ENCODE results near the gene TLR10.

TLR10 gene

GRCh38 chr4:38821739-38822138 lies 38.9 kb upstream of the TLR10 start:
- DNase-seq (ENCODE audit: low spot score), result no peak
- TF ChIP-seq, protein P1, sequence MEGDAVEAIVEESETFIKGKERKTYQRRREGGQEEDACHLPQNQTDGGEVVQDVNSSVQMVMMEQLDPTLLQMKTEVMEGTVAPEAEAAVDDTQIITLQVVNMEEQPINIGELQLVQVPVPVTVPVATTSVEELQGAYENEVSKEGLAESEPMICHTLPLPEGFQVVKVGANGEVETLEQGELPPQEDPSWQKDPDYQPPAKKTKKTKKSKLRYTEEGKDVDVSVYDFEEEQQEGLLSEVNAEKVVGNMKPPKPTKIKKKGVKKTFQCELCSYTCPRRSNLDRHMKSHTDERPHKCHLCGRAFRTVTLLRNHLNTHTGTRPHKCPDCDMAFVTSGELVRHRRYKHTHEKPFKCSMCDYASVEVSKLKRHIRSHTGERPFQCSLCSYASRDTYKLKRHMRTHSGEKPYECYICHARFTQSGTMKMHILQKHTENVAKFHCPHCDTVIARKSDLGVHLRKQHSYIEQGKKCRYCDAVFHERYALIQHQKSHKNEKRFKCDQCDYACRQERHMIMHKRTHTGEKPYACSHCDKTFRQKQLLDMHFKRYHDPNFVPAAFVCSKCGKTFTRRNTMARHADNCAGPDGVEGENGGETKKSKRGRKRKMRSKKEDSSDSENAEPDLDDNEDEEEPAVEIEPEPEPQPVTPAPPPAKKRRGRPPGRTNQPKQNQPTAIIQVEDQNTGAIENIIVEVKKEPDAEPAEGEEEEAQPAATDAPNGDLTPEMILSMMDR (IDR thresholded peaks at IDR 0.05; ENCODE audit: extremely low read depth, insufficient read depth, missing control alignments), result no peak
- in situ Hi-C loops (cut with MboI; ENCODE audit: low pct_unique_long_range_greater_than_20kb, low sequenced_read_pairs, unreplicated experiment), result no loop called here

DNA sequence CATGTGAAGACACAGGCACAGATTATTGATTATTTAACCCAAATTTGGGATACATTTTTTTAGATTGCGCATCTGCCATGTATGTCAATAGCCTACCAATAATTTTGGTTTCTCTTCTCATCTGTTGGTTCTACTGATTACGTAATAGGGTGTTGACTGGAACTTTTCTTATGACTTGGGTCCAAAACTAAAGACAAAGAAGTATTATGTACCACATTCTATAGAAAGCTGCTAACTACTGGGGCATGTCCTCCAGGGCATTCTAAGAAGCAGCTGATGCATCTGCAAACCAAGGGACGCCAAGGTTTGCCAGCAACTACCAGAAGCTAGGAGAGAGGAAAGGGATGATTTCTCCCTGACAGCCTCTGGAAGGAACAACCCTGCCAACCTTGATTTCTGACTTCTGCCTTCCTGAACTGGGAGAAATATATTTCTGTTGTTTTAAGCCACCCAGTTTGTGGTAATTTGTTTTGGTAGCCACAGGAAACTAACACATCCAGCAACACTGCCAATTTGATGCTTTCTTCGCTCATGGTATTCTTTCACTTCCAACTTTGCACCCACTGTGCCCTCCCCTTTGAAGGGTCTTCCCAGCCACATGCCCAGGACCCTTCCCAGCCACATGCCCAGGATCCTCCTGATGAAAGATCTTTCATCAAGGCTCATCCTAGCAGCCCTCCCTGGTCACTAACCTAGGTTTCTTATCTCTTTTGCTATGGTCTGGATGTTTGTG lies 37.7 kb upstream of the TLR10 start:
- in situ Hi-C loops (cut with MboI; ENCODE audit: low pct_unique_long_range_greater_than_20kb, low sequenced_read_pairs, unreplicated experiment), result no loop called here
- TF ChIP-seq, protein P1 (IDR thresholded peaks at IDR 0.05; ENCODE audit: extremely low read depth, insufficient read depth, missing control alignments), result no peak
- DNase-seq (ENCODE audit: low spot score), result peak; percentile 79

DNA sequence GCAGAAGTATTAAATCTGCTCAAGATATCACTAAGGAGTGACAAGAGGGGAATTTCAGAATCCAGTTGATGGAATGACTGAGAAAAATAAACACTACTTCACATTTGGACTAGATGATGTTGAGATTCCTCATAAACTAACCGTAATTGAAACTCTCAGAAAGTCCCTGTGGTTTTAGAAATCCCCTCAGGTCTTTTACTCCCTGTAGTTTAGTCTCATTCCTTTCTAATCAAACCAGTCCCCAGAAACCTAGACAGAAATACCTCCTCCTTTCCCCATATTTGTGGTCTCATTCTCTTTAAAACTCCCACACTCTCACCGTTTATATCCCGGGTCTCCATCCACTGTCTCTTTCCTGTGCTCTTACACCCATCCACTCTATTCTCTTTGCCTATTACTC lies 36.8 kb upstream of the TLR10 start:
- in situ Hi-C loops (cut with MboI; ENCODE audit: low pct_unique_long_range_greater_than_20kb, low sequenced_read_pairs, unreplicated experiment), result no loop called here
- DNase-seq (ENCODE audit: low spot score), result no peak

DNA sequence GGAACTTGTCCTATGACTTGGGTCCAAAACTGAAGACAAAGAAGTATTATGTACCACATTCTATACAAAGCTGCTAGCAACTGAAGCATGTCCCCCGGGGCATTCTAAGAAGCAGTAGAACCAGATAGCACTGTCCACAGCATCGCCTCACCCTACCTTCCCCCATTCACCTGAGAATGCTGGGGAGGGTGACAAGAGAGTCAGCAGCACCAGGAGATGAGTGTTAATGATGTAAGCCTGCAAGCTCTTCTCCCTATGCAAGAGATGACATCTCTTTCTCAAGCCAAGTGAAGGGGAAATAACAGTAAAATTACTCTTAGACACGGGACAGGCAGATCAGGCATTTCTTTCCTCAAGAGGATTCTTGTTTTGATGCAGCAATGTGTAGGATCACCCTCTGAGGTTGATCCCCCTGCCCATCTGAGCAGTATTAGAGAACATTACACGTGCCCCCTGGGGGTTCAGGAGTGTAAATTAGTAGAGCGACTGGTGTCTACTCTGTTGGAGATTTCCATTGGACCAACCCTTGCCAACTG lies 35.7 kb upstream of the TLR10 start:
- in situ Hi-C loops (cut with MboI; ENCODE audit: low pct_unique_long_range_greater_than_20kb, low sequenced_read_pairs, unreplicated experiment), result no loop called here
- DNase-seq (ENCODE audit: low spot score), result peak; percentile 72
- TF ChIP-seq, protein P1 (IDR thresholded peaks at IDR 0.05; ENCODE audit: extremely low read depth, insufficient read depth, missing control alignments), result no peak

More for the DNA sequence above, 36.8 kb upstream of the TLR10 start:
- TF ChIP-seq, protein P1 (IDR thresholded peaks at IDR 0.05; ENCODE audit: extremely low read depth, insufficient read depth, missing control alignments), result no peak

- in situ Hi-C loops (cut with MboI; ENCODE audit: low pct_unique_long_range_greater_than_20kb, low sequenced_read_pairs, unreplicated experiment), result no loop called here
- peak; percentile 53 for DNase-seq (ENCODE audit: low spot score)
- TF ChIP-seq, protein P1 (IDR thresholded peaks at IDR 0.05; ENCODE audit: extremely low read depth, insufficient read depth, missing control alignments), result no peak
These were observed 33.3 kb upstream of the TLR10 start for GRCh38 chr4:38815885-38816782.

DNA sequence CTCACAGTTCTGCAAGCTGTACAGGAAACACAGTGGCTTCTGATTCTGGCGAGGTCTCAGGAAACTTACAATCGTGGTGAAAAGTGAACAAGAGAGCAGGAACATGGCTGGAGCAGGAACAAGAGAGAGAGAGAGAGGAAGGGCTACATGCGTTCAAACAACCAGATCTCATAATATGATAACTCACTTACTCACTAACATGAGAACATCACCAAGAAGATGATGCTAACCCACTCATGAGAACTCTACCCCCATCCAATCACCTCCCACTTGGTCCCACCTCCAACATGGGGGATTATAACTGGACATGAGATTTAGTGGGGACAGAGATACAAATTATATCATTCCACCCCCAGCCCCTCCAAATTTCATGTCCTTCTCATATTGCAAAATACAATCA lies 31.6 kb upstream of the TLR10 start:
- DNase-seq (ENCODE audit: low spot score), result no peak
- TF ChIP-seq, protein P1 (IDR thresholded peaks at IDR 0.05; ENCODE audit: extremely low read depth, insufficient read depth, missing control alignments), result no peak
- in situ Hi-C loops (cut with MboI; ENCODE audit: low pct_unique_long_range_greater_than_20kb, low sequenced_read_pairs, unreplicated experiment), result no loop called here
